DMS153 treated with DMSO at 0.1 percent for 48 hours (cell line): Measurements from ENCODE around the gene GALNT10.

Source experiments
- DNase-seq: peaks from one replicate; lab custom pipeline; 2025; ENCODE audit not compliant: unreplicated experiment; lab: John Stamatoyannopoulos, UW

The GALNT10 gene

DNA sequence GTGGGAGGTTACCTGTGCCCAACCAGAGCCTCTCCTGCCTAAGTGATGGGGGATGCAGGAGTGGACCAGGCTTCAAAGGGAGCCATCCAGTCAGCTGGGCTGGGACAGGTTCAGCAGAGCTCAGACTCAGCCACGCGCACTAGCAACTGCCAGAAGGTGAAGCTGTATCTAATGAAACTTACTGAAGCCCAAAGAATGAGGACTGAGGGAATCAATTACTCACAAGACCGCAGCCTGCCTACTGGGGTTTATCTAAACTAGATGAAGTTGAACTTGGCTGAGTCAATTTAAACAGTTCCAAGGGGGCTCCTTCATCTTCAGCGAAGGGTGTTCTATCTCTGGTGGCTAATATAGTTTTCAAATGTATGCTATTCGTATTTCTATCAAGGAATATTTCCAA lies 276.1 kb downstream of the GALNT10 start:
- DNase-seq, result no peak

DNA sequence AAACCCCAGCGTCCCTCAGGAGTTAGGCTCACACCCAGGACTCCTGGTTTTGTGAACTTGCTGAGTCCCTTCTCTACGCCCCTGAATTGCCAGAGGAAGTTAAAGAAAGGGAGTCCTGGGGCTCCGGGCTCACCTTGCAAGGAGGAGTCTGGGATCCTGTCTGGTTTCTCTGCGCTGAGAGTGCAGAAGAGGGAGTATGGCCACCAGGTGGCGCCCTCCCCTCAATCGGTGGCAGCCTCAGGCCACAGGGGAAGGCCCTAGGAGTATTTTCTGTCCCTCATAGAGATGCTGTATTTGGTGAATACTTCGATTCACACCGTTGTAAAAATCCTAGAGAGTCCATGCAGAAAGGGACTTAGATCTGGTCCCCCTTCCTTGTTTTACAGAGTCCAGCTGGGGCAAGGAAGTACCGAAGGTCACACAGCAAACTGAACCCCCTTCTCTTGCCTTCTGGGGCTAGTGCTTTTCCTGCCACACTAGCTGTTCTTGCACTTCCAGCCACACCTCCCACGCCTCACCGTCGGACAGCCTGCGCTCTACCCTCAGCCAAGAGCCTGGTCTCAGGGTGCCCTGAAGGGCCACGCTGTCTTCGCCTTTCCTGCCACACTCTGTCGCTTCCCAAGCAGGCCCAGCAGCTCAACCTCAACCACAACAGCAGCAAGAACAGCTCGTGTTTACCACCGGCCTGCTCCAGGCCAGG lies 277.3 kb downstream of the GALNT10 start:
- no peak for DNase-seq

DNA sequence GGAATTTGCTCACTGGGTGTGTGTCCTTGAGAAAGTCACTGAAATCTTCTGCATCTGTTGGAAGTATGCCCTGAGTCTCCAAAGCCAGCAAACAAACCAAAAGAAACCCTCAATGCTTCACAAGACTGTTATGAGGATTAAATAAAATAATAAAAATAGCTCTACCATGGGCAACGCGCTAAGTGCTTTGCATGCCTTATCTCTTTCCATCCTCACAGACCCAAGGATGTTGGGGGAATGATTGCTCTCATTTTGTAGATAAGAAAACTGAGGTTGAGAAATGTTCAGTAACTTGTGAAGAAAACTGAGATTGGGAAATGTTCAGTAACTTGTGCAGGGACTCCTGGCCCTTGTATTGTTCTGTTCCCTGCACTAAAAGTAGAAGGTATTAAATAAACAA lies 279.6 kb downstream of the GALNT10 start:
- DNase-seq, result no peak
